Activated CD4-positive, alpha-beta T cell treated with anti-CD3 and anti-CD28 coated beads for 4 hours (primary cell): Measurements from ENCODE around the gene TRPV2.

ENCODE experiments used
- DNase-seq, 2 donors: peaks; one replicate each; pipeline ENCODE4 v3.0.0-alpha.2; 2020

TRPV2 gene

GRCh38 chr17:16459271-16459670 lies 43.9 kb downstream of the TRPV2 start:
- DNase-seq = no peak

GRCh38 chr17:16459855-16460550 lies 44.6 kb downstream of the TRPV2 start:
- DNase-seq = no peak

- DNase-seq = no peak
Measured at GRCh38 chr17:16460796-16461605, 45.6 kb downstream of the TRPV2 start.

GRCh38 chr17:16461606-16461866 lies 46.2 kb downstream of the TRPV2 start:
- no peak for DNase-seq

GRCh38 chr17:16462070-16462864 lies 46.9 kb downstream of the TRPV2 start:
- no peak for DNase-seq

- no peak for DNase-seq
Measured at GRCh38 chr17:16463358-16464302, 48.3 kb downstream of the TRPV2 start.

GRCh38 chr17:16464303-16465051 lies 49.1 kb downstream of the TRPV2 start:
- DNase-seq = no peak

- DNase-seq = no peak
Measured at GRCh38 chr17:16465052-16465312, 49.6 kb downstream of the TRPV2 start.

- DNase-seq = no peak
Measured at GRCh38 chr17:16465861-16466338, 50.5 kb downstream of the TRPV2 start.

- DNase-seq = no peak
Measured at GRCh38 chr17:16466407-16466806, 51.0 kb downstream of the TRPV2 start.

- DNase-seq = no peak
Measured at GRCh38 chr17:16467044-16467443, 51.7 kb downstream of the TRPV2 start.

- no peak for DNase-seq
Measured at GRCh38 chr17:16467886-16468285, 52.5 kb downstream of the TRPV2 start.

- DNase-seq = no peak
Measured at GRCh38 chr17:16468428-16468992, 53.1 kb downstream of the TRPV2 start.

GRCh38 chr17:16470265-16470664 lies 54.9 kb downstream of the TRPV2 start:
- DNase-seq = no peak

- no peak for DNase-seq
Measured at GRCh38 chr17:16471295-16471694, 55.9 kb downstream of the TRPV2 start.

- no peak for DNase-seq
Measured at GRCh38 chr17:16472539-16472938, 57.2 kb downstream of the TRPV2 start.

GRCh38 chr17:16473044-16474011 lies 58.0 kb downstream of the TRPV2 start:
- no peak for DNase-seq

GRCh38 chr17:16474012-16474725 lies 58.8 kb downstream of the TRPV2 start:
- no peak for DNase-seq

- no peak for DNase-seq
Measured at GRCh38 chr17:16475179-16475704, 59.9 kb downstream of the TRPV2 start.
